Superior temporal gyrus (tissue), 1 donor: ENCODE data around the gene PEX11G.

Experiments
- DNase-seq: peaks from one replicate; pipeline ENCODE4 v3.0.0-alpha.2; 2016; ENCODE audit errors: extremely low spot score

Gene PEX11G

GRCh38 chr19:7494416-7495098, 5.7 kb upstream of the PEX11G start:
- DNase-seq = peak; percentile 93

- no peak for DNase-seq
Observed at GRCh38 chr19:7492558-7492957, 3.7 kb upstream of the PEX11G start.

GRCh38 chr19:7492142-7492541, 3.3 kb upstream of the PEX11G start:
- DNase-seq = no peak

- no peak for DNase-seq
Observed at GRCh38 chr19:7489609-7490044, 792 bp upstream of the PEX11G start.

GRCh38 chr19:7486923-7487322, 1.9 kb downstream of the PEX11G start:
- no peak for DNase-seq

GRCh38 chr19:7483720-7484201, 5.1 kb downstream of the PEX11G start:
- no peak for DNase-seq

- no peak for DNase-seq
Observed at GRCh38 chr19:7482584-7483439, 6.0 kb downstream of the PEX11G start.

GRCh38 chr19:7480970-7481255, 7.9 kb downstream of the PEX11G start:
- DNase-seq = no peak

GRCh38 chr19:7480222-7480969, 8.4 kb downstream of the PEX11G start:
- no peak for DNase-seq

GRCh38 chr19:7478843-7479227, 10.0 kb downstream of the PEX11G start:
- no peak for DNase-seq

- no peak for DNase-seq
Observed at GRCh38 chr19:7478173-7478842, 10.5 kb downstream of the PEX11G start.

- DNase-seq = no peak
Observed at GRCh38 chr19:7477758-7478157, 11.1 kb downstream of the PEX11G start.

GRCh38 chr19:7476777-7477494, 11.9 kb downstream of the PEX11G start:
- DNase-seq = no peak

GRCh38 chr19:7476241-7476640, 12.6 kb downstream of the PEX11G start:
- no peak for DNase-seq

GRCh38 chr19:7475665-7476064, 13.2 kb downstream of the PEX11G start:
- no peak for DNase-seq

GRCh38 chr19:7471696-7472615, 16.9 kb downstream of the PEX11G start:
- no peak for DNase-seq

GRCh38 chr19:7470540-7471305, 18.1 kb downstream of the PEX11G start:
- no peak for DNase-seq

GRCh38 chr19:7469669-7470285, 19.1 kb downstream of the PEX11G start:
- DNase-seq = no peak

GRCh38 chr19:7468840-7469239, 20.0 kb downstream of the PEX11G start:
- no peak for DNase-seq
